Esophagus squamous epithelium (tissue), 5 donors: ENCODE measurements around the gene YBX3. TPM values are rescaled to one million over a fixed set of nuclear protein-coding genes. Genes with fewer than 3 reads are reported as not detected.

Source experiments
- DNase-seq: peaks from one replicate; lab custom pipeline; 2025; lab: John Stamatoyannopoulos, UW
- H3K27ac ChIP-seq, 4 donors: fragments of 200-600 bp; sonication (generic); one replicate each; pipeline ENCODE4 v1.5.1; 2016 to 2019; ENCODE audit warnings: mild to moderate bottlenecking in 1 of 4
- H3K27me3 ChIP-seq, 4 donors: fragments of 200-600 bp; sonication (generic); 1 replicate in 3 of 4; 2 replicates in 1 of 4; pipeline versions ENCODE4 v1.5.1 to v1.6.0; 2017 to 2021; ENCODE audit warnings: antibody characterized with exemption in 1 of 4
- H3K36me3 ChIP-seq, 3 donors: fragments of 200-600 bp; sonication (generic); one replicate each; pipeline ENCODE4 v1.5.1; 2016 to 2019
- H3K4me1 ChIP-seq, 3 donors: fragments of 200-600 bp; sonication (generic); one replicate each; pipeline ENCODE4 v1.5.1; 2017 to 2019
- H3K4me3 ChIP-seq, 4 donors: fragments of 200-600 bp; sonication (generic); 1 replicate in 3 of 4; 2 replicates in 1 of 4; pipeline ENCODE4 v1.5.1; 2016 to 2019; ENCODE audit warnings: mild to moderate bottlenecking in 2 of 4, moderate library complexity in 1 of 4
- H3K9me3 ChIP-seq, 3 donors: fragments of 200-600 bp; sonication (generic); one replicate each; pipeline ENCODE4 v1.5.1; 2016 to 2019
- POLR2A ChIP-seq, 4 donors: fragments of 450-650 bp; IDR thresholded peaks; one replicate each; pipeline ENCODE4 v1.6.1; 2017; ENCODE audit warnings: antibody characterized with exemption in 4 of 4, mild to moderate bottlenecking in 4 of 4, moderate library complexity in 3 of 4
- WGBS, 2 donors: methylation state at CpG; one replicate each; pipeline ENCODE4 v1.1.5; 2018; 5-methylcytosine and 5-hydroxymethylcytosine counted together
- intact Hi-C: fragments of 100-400 bp; cut with DNase I; formaldehyde crosslinking; loops from one replicate; pipeline ENCODE4 v1.15.0; 2022
- total RNA-seq, 4 donors: library from RNA; depleted of rRNA; stranded (reverse); fragments of >200 nt; gene quantifications; one replicate each; pipeline ENCODE4 v1.1.0, GENCODE V29; 2016
- TF ChIP-seq, protein P1 (sequence below), 6 experiments: fragments of 450-650 bp in 4 of 6; fragments of 200-600 bp in 2 of 6; sonication (generic) in 2 of 6; IDR thresholded peaks; one replicate each; pipeline ENCODE4 v1.5.1; 2016 to 2019; ENCODE audit warnings: antibody characterized with exemption in 6 of 6, mild to moderate bottlenecking in 4 of 6, moderate library complexity in 4 of 6
- donor health status: DM: yes; HTN: yes; CAD: no.

The YBX3 gene
- total RNA-seq, 4 donors from 2014 or later: 318 to 484 (median 370) TPM

GRCh38 chr12:10741845-10742244, 18.7 kb upstream of the YBX3 start:
- no peak for DNase-seq
- no peak for TF ChIP-seq POLR2A (IDR thresholded peaks at IDR 0.05)
- TF ChIP-seq, protein P1, sequence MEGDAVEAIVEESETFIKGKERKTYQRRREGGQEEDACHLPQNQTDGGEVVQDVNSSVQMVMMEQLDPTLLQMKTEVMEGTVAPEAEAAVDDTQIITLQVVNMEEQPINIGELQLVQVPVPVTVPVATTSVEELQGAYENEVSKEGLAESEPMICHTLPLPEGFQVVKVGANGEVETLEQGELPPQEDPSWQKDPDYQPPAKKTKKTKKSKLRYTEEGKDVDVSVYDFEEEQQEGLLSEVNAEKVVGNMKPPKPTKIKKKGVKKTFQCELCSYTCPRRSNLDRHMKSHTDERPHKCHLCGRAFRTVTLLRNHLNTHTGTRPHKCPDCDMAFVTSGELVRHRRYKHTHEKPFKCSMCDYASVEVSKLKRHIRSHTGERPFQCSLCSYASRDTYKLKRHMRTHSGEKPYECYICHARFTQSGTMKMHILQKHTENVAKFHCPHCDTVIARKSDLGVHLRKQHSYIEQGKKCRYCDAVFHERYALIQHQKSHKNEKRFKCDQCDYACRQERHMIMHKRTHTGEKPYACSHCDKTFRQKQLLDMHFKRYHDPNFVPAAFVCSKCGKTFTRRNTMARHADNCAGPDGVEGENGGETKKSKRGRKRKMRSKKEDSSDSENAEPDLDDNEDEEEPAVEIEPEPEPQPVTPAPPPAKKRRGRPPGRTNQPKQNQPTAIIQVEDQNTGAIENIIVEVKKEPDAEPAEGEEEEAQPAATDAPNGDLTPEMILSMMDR (IDR thresholded peaks at IDR 0.05): no peak
- intact Hi-C loops: no loop called here
- no peaks in the 10 kb centered on the region for H3K4me1 ChIP-seq
- H3K9me3 ChIP-seq: no peaks in the 10 kb centered on the region
- no peak overlapping the region for H3K4me3 ChIP-seq
- H3K36me3 ChIP-seq: no peaks in the 10 kb centered on the region
- H3K27ac ChIP-seq: no peak overlapping the region
- H3K27me3 ChIP-seq: no peaks in the 10 kb centered on the region

DNA sequence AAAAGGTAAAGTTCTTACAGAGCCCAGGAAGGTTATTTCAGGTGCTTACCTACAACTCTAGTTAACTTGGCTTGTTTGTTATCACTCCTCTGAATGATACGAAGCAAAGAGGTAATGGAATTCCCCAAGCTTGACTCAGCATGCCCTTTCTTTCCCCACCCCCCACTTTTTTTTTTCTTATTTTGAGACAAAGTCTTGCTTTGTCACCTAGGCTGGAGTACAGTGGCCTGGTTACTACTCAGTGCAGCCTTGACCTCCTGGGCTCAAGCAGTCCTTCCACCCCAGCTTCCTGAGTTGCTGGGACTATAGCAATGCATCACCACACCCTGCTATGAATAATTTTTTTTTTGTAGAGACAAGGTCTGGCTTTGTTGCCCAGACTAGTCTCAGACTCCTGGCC, 17.1 kb upstream of the YBX3 start:
- Histone ChIP-seq H3K36me3 (no peaks in the 10 kb centered on the region), H3K4me3 (no peak overlapping the region), H3K4me1 (no peaks in the 10 kb centered on the region), H3K27me3 (peaks cover 0 to 5% (median 0%) of the 10 kb centered on the region in 4 donors), H3K27ac (no peak overlapping the region), H3K9me3 (no peaks in the 10 kb centered on the region)
- intact Hi-C loops: no loop called here
- TF ChIP-seq POLR2A (IDR thresholded peaks at IDR 0.05): no peak
- TF ChIP-seq, protein P1 (IDR thresholded peaks at IDR 0.05): no peak
- WGBS, 2 donors: 30% methylated on average over 1 of the region's 1 CpG
- DNase-seq: no peak

DNA sequence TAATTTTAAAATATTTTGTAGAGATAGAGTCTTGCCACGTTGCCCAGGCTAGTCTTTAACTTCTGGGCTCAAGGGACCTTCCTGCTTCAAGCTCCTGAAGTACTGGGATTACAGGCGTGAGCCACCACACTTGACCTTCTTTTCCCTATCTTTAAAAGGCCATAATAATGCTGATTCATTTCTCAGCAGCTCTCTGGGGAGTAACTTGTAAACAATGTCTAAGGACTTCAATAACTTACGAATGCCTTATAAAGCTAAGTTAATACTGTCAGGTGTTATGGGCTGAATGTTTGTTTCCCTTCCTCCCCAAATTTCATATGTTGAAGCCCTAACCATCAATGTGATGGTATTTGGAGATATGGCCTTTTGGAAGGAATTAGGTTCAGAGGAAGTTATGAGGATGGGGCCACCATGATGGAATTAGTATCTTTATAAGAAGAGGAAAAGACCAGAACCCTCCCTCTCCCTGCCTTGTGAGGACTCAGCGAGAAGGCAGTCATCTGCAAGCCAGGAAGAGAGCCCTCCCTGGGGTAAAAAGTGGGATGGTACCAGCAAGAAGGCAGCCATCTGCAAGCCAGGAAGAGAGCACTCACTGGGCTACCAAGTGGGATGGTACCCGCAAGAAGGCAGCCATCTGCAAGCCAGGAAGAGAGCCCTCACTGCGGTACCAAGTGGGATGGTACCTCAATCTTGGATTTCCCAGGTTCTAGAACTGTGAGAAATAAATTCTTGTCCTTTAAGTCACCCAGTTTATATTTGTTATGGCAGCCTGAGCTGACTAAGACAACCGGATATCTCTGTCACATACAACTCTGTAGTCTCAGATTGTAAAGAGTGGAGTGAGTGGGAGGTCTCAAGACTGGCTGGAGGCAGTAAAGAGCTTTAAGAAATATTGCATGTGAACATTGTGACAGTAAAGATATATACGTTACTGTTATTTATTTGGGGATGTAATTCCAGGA, 16.3 kb upstream of the YBX3 start:
- intact Hi-C loops: no loop called here
- DNase-seq: no peak
- peaks cover 0 to 7% (median 0%) of the 10 kb centered on the region in 4 donors for H3K27me3 ChIP-seq
- WGBS, 2 donors: 73 to 75% methylated on average over 8 of the region's 8 CpGs
- H3K4me1 ChIP-seq: no peaks in the 10 kb centered on the region
- no peaks in the 10 kb centered on the region for H3K9me3 ChIP-seq
- no peak overlapping the region for H3K27ac ChIP-seq
- no peak overlapping the region for H3K4me3 ChIP-seq
- no peaks in the 10 kb centered on the region for H3K36me3 ChIP-seq
- TF ChIP-seq, protein P1 (IDR thresholded peaks at IDR 0.05): no peak
- no peak for TF ChIP-seq POLR2A (IDR thresholded peaks at IDR 0.05)

DNA sequence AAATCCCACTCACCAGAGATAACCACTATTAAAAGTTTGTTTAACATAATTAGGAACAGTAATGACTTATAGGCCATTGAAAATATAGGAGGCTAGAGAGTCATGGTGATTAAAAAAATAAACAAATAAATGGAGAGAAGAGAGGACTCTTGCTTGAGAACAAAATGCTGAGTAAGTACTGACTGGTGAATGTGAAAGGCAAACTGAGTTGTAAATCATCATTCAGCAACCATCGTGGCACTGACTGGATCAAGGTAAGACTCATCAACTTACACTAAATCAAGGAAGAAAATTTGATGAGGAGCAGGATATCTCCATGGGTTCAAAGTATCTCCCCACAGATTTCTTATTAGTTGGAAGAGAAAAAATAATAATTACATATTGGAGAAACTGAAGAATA, 14.1 kb upstream of the YBX3 start:
- intact Hi-C loops: no loop called here
- Histone ChIP-seq H3K4me3 (no peak overlapping the region), H3K27me3 (peaks cover 0 to 18% (median 0%) of the 10 kb centered on the region in 4 donors), H3K27ac (no peak overlapping the region), H3K36me3 (no peaks in the 10 kb centered on the region), H3K4me1 (no peaks in the 10 kb centered on the region), H3K9me3 (no peaks in the 10 kb centered on the region)
- 45 to 67% methylated on average over 1 of the region's 1 CpG for WGBS, 2 donors
- TF ChIP-seq, protein P1 (IDR thresholded peaks at IDR 0.05): no peak
- no peak for TF ChIP-seq POLR2A (IDR thresholded peaks at IDR 0.05)
- DNase-seq: no peak

- WGBS, 2 donors: 30 to 33% methylated on average over 1 of the region's 1 CpG
- H3K4me1 ChIP-seq: no peaks in the 10 kb centered on the region
- H3K4me3 ChIP-seq: no peak overlapping the region
- intact Hi-C loops: no loop called here
- H3K27me3 ChIP-seq: peaks cover 0 to 18% (median 0%) of the 10 kb centered on the region in 4 donors
- H3K9me3 ChIP-seq: no peaks in the 10 kb centered on the region
- DNase-seq: no peak
- TF ChIP-seq, protein P1 (IDR thresholded peaks at IDR 0.05): no peak
- no peak for TF ChIP-seq POLR2A (IDR thresholded peaks at IDR 0.05)
- no peaks in the 10 kb centered on the region for H3K36me3 ChIP-seq
- H3K27ac ChIP-seq: no peak overlapping the region
Observed at GRCh38 chr12:10736463-10736862, 13.3 kb upstream of the YBX3 start.
